Measurements from ENCODE around the gene SORCS2.

Gene SORCS2

DNA sequence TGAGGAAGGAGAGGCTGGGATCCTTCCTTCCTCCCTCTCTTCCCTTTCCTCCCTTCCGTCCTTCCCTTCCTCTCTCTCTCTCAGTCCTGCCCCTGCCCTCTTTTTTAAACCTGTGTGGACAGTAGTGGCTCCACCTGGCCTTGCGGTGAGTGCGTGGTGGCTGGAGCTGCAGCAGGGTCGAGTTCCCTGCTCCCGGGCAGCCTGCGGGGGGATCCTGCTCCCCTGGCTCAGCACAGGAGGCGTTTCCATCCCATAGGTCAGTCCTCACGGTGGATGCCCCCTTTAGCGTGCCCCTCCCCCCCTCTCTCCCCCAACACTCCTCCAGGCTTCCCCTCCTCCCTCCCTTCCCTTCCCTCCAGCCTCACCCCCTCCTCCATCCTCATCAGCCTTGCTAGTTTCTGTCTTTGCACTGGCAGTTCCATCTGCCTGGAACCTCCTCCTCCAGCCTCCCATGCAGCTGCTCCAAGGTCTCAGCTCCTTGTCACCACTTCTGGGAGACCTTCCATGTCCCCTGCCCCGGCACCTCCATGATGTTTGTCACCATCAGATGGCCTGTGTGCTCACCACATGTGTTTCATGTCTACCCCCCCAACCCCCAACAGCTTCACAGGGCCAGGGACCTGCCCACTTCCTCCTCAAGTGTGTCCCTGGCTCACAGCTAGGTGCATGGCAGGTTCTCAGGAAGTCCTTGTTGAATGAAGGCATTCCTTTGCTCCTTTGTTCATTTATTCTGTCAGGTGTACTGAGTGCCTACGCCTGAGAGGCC is 174.0 kb downstream of the SORCS2 start:
- in situ Hi-C loops (cut with MboI; ENCODE audit: low sequenced_read_pairs) = no loop called here

DNA sequence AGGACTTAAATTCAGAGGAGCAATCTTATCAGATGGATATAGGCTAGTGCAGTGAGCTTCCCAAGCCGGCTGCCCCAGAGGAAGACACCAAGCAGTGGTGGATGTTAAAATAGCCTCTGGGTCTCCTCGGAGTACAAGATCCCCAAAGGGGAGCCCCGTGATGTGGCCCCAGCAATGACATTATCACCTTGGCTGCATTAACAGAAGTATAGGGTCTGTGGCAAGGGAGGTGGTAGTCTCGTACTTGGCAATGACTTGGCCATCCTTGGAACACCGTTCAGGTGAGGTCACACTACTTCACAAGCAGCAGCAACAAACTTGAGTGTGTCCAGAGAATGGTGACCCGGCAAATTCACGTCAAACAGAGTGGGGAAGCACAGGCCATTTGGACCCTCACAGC is 174.6 kb downstream of the SORCS2 start:
- in situ Hi-C loops (cut with MboI; ENCODE audit: low sequenced_read_pairs) = no loop called here

DNA sequence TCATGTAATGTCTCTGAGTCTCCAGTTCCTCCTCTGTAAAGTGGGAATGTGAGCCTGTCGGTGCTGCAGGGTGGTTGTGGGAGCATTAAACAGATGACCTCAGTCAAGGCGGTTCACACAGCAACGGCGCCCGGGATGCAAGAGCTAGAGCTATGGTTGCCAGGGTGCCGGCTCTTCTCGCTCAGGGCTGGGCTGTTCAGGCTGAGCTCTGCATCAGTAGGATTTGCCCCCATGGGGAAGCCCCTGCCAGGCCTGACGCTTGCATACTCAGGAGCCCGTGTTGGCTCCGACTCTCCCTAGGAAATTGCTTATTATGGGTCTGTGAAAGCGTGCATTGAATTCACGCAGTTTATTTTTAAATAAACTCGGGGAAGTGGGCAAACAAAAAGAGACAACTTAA is 175.1 kb downstream of the SORCS2 start:
- in situ Hi-C loops (cut with MboI; ENCODE audit: low sequenced_read_pairs) = no loop called here

DNA sequence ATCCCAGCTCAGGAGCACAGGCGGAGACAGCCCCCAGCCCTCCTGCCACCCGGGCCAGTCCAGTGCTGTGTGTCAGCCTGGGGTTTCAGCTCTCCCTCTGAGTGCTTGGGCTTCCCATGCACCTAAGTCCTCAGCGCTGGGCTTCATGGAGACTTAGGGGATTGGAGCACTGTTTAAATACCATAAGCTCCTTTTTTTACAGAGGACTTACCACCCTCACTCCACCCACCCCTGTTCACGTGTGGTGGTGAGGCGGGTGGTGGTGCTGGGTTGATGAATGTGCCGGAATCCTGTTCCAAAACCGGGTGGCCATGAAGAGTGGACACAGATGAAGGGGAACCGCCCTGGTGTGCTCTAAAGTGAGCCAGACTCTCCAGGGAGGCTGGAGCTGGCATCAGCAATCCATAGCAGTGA is 175.5 kb downstream of the SORCS2 start:
- in situ Hi-C loops (cut with MboI; ENCODE audit: low sequenced_read_pairs) = no loop called here

DNA sequence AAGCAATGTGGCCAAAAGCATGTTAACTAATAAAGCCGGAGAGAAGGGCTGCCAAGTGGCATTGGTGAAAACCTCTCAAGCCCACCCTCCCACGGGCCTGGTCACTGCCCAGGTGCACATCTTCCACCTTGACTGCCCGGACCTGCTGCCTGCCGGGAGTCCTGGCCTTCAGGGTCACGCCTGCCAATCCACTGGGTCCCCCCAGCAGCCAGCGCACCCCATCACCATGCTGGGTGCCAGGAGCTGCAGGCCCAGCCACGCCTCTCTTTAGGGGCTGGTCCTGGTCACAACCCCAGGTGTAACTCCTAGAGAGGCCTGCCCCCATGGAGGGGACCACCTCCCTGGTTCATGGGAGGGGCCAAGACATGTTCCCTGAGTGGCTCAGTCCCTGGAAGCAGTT is 176.0 kb downstream of the SORCS2 start:
- in situ Hi-C loops (cut with MboI; ENCODE audit: low sequenced_read_pairs) = no loop called here

DNA sequence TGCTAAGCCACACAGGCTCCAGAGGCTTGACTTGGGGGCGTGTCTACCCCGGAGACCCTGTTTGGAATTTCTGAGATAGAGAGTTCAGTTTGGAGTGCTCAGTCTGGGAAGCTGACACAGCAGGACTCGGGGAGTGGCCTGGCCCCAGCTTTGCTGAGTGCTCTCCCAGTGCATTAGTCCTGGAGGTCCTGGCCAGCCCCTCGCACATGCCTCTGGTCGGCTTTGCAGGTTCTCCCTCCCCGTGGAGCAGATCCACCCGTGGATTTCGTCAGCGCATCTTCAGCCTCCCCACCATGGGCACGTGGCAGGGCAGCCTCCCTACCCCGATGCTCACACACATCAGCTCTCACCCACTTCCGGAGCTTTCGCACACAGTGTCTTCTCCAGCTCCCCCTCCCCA is 177.2 kb downstream of the SORCS2 start:
- in situ Hi-C loops (cut with MboI; ENCODE audit: low sequenced_read_pairs) = no loop called here

DNA sequence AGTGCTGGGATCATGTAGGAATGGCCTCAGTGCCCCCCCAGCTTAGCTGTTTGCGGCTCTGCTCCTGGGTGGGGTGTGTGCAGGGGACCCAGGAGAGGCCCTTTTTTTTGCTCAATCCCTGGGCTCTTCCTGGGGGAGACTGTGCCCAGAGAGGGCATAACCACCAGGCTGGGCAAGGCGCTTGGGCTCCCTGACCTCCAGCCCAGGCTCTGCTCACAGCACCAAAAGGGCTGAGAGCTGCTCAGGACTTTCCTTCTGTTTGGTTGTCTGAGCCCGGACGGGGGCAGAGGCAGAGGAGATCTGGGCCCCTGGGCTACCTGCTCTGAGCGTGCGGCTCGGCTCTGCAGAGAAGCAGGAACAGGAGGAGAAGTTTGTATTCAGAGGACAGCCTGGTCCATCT is 177.7 kb downstream of the SORCS2 start:
- in situ Hi-C loops (cut with MboI; ENCODE audit: low sequenced_read_pairs) = no loop called here

DNA sequence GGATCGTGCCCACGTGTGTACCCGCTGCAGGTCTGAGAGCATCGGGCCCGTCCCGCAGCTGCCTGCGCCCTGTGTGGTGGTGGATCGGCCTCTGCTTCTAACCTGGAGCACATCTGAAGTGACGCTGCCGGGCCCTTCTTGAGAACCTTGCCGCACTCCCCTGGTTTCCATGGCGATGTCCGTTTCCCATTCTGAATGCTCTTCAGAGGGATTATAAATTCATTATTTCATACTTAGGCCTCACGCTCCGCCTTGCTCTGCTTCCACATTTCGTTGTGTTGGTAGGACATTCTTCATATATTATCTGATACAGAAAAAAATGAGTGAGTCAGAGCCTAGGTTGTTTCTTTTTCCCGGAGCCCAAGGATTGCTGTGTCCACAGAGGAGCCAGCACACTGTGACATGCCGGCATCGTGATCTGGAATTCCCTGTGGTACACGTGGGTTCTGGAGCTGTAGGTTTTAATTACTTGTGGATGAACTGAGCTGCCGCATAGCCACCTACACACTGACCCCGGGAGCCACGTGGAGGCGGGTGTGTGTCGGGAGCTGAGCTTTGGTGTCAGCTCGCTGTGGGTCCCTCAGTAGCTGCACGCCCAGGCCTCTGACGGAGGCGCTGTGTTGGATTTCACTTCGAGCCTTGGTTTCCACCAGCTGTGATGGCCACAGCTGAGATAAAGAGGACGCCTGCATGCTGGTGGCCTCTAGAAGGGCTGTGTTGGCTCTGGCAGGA is 179.0 kb downstream of the SORCS2 start:
- in situ Hi-C loops (cut with MboI; ENCODE audit: low sequenced_read_pairs) = no loop called here

DNA sequence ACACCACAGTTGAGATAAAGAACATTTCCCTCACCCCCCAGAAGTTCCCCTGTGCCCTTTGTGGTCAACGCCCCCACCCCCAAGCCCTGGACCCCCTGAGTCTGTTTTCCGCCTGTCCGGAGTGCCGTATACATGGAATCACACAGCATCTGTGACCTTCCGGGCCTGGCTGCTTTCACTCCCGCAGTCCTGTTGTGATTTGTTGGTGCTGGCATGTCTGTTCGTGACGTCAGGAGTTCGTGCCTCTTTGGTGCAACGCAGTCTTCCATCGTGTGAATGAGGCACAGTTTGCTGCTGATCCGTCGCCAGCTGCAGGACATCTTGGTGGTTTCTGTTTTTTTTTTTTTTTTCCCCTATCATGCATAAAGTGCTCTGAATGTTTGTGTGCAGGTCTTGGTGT is 180.3 kb downstream of the SORCS2 start:
- in situ Hi-C loops (cut with MboI; ENCODE audit: low sequenced_read_pairs) = no loop called here

DNA sequence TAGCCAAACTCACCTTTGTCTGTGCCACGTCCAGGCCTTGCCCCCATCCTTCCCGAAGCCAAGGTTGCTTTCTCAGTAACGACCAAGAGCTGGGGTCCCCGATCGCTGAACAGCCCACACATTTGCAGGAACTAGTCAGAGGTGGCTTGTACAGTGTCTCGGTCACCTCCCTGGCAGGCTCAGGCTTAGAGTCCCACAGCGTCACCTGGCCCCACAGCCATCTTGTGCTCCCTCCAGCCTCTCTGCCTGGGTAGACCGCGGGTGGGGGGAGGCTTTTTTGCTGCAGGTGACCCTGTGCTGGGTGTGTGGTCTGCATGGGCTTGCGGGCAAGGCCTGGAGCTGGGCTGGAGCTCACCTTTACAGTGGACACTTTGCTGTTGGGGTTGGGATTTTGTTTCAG is 182.2 kb downstream of the SORCS2 start:
- in situ Hi-C loops (cut with MboI; ENCODE audit: low sequenced_read_pairs) = no loop called here

DNA sequence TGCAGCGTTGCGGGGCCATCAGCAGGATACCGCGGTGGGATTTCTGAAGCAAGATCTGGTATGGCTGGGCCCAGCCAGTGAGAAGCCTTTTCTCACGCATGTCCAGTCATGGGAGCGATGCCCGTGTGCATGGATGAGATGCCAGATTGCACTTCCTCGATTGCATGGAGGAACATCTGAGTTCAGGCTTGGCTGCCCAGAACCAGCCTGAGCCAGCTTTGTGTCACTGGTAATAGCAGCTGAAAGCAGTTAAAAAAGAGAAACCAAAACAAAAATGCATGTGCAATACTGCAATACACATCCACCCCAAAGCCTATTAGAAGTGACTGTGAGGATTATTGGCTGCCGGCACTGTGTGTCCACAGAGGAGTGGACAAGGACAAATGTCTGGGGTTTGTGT is 183.1 kb downstream of the SORCS2 start:
- in situ Hi-C loops (cut with MboI; ENCODE audit: low sequenced_read_pairs) = no loop called here

DNA sequence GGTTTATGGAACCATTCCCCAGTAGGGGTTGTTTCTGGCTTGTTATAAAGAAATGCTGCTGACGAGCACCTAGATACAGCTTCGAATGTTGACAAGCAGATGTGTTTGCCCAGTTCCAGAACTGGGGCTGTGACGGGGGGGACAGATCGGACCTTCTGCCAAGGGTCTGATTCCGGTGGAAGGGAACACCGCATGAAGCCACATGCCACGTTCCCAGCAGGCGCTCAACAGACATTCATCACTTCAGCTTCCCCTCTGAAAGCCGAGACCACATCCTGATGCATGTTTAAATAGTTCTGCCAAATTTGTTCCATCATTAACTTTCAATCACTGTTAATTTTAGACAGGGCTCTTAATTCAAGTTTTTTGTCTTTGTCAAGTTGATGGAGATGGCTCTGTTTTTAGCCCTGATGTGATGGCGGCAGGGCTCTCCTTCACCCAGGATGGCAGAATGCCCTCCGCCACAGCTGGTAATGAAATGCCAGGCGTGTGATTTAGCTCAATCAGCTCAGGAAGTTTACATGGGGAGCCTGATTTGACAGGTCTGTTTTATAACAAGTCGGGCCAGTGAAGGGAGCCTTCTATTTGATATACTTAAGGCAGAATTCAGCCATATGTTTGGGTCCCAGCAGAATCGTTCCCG is 185.0 kb downstream of the SORCS2 start:
- in situ Hi-C loops (cut with MboI; ENCODE audit: low sequenced_read_pairs) = no loop called here

DNA sequence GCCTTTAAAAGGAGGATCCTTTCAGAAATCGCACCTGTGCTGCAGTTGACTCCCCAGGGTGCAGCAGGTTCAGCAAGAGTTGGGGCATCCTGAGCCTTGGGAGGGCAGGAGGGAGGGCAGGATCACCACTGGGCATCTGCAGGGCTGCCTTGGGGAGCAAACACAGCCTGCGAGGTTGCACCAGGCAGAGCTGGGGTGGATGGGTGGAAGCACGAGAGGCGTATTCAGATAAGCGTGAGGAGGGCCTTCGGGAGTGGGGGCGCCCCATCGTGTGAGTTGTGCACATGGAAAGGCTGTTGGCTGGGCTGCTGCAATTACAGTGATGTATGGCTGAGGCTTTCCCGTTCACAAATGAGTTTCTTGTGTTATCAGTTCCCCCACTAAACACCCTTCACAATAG is 186.8 kb downstream of the SORCS2 start:
- in situ Hi-C loops (cut with MboI; ENCODE audit: low sequenced_read_pairs) = no loop called here

DNA sequence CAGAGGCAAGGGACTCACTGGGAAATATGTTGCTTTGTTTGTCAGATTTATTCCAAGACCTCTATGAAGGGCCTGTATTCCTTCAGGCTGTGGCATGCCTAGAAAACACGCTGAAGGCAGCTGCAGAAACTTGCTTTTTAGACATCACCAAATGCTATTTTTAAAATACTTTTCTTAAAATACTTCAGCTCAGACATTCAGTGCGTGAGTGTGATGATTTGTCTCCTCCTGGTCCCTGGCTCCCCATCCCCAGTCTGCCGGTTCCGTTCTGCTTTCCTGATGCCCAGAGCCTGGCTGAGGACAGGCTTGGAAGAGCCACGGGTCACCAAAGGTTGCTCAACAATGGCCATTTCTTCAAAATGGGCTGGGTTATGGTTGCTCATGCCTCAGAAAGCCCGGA is 187.4 kb downstream of the SORCS2 start:
- in situ Hi-C loops (cut with MboI; ENCODE audit: low sequenced_read_pairs) = no loop called here

DNA sequence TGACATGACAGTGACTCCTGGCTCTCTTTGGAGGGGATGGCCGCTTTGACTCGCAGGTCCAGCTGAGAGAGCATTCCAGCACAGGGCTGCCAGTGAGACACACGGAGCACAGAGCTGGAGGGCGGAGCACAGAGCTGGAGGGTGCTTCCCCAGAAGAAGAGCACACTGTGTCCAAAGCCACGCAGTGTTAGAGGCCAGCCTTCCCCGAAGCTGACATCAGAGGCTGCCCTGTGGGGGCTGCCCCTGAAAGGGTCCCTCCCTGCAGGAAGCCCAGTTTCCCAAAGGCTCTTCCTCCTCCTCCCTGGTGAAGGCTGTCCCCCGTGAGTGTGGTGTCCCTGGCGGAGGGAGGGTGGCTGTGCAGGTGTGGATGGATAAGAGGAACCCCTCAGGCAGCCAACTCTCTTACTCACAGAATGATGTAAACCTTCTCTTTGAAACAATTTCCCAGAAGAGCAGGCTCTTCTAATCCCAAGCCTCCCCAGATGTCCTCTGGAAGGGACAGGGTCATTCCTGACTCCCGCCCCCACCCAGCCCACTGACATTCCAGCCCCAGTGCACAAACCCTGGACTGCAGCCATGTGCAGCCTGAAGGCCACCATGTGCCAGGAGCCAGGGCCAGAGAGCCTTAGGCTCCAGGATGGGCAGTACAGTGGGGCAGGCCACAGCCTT is 189.0 kb downstream of the SORCS2 start:
- in situ Hi-C loops (cut with MboI; ENCODE audit: low sequenced_read_pairs) = no loop called here

DNA sequence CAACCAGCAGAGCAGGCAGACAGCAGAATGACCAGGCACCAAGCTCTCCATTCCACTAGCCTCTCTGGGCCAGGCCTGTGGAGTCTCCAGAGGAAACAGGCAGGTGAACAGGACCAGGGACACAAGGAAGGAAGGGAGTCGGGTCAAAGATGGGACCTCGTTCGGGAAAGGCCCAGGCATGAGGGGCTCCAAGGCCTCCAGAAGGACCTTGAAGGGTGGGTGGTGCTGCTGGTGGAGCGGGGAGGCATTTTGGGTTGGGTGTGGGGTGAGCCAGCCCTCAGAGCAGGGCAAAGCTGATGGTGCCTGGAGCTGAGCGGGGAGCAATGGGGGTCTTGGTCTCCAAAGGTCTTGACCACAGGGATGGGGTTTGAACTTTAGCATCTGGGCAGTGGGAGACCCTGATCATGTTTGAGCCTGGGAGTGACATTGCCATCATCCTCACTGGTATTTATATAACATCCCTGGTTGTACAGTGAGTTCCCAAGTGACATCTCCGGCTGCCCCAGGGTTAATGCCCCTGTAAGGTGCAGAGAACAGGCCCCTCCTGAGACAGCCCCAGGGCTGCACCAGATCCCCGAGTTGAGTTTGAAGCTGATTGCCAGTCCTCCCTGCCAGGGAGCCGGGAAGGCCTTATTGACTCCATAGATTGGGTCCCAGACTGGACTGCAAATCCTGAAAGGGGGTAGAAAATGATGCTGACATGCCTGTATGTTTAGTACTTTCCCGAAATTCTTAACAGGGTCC is 189.7 kb downstream of the SORCS2 start:
- in situ Hi-C loops (cut with MboI; ENCODE audit: low sequenced_read_pairs) = no loop called here

DNA sequence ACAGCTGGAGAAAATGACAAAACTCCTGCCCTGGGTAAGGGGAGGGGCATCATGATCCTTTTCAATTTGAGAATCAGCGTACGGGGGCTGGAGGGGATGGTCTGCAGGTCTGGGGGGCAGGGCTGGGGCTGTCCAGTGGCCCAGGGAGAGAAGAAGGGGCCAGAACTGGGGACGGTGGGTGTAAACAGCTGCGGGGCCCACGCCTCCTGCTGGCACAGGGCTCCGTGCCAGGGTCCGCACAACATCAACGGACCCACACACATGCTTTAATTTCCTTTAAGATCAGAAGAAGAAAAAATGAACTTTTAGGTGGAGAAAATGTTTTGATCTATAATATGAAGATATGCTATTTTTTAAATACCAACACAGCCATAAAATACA is 190.3 kb downstream of the SORCS2 start:
- in situ Hi-C loops (cut with MboI; ENCODE audit: low sequenced_read_pairs) = no loop called here

DNA sequence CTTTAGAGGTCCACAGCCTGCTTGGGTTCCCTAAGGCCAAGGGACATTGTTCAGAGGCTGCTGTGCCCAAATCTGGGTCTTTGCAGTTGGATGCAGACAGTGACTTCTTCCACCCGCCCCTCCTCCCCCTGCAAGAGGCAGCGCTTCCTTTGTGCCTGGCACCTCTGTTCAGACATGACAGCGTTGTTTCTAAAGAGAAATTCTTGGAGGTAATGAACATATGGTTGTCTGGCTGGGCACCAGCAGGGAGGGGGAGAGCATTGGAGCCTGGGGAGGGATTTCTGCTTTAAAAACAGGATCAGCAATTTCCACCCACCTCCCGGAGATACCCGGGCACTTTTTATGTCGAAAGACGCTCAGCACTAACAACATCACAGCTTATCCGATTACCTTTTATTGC is 190.9 kb downstream of the SORCS2 start:
- in situ Hi-C loops (cut with MboI; ENCODE audit: low sequenced_read_pairs) = no loop called here

DNA sequence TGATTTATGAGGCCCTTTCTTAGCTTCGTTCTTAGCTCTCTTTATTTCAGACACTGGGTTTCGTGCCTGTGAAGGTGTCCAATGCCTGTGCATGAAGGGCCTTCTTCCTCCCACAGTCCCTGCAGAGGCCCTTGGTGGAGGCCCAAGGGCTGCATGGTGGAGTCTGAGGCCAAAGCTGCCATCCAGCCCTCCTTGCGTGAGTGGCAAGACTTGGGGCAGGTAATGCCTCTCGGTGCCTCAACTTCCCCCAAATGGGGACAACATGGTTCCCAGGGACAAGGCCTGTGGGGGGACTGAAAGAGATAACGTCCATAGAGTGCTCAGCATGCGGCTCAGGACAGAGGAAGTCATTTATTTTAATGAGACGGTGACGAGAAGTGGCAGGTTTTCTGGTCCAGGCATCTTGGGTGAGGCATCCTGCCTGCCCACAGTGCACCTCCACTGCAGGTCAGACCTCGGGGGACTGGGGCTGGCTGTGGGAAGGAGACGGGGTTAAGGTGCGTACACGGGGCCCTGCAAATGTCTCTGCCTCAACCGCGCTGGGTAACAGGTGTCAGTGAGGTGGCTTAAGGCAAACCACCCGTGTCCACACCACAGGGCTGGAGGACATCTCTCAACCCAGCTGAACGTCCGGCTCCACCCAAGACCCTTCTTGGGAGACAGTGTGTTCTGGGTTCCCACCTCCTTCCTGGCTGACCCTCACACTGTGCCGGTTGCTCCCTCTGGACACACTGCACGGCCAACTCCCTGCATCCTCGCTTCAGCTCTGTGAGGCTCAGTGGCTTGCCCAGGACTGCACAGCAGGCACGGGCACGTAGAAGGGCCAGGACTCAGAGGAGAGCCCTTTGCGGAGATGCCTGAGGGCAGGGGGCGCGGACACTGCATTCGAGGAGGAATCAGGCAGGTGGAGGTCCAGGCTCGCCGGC is 191.9 kb downstream of the SORCS2 start:
- in situ Hi-C loops (cut with MboI; ENCODE audit: low sequenced_read_pairs) = no loop called here
